Liver (tissue), 9 donors: Measurements from ENCODE around the gene PGAM5. TPM values are rescaled to one million over a fixed set of nuclear protein-coding genes. Genes with fewer than 3 reads are reported as not detected.

Experiments
- DNase-seq: peaks from one replicate; pipeline ENCODE4 v3.0.0-alpha.2; 2017; ENCODE audit warnings: low spot score
- H3K27ac ChIP-seq, 2 donors: one replicate each; pipeline ENCODE4 v1.7.0; 2013; ENCODE audit warnings: inconsistent platforms in 2 of 2, low read length in 2 of 2, control low read depth in 1 of 2, low read depth in 1 of 2, mild to moderate bottlenecking in 1 of 2
- H3K27me3 ChIP-seq, 4 donors: one replicate each; pipeline versions ENCODE4 v1.6.1 to v1.7.0; 2013; ENCODE audit warnings: low read length in 3 of 4, inconsistent platforms in 1 of 4, mild to moderate bottlenecking in 1 of 4, moderate library complexity in 1 of 4; ENCODE audit not compliant: control insufficient read depth in 4 of 4, insufficient read depth in 4 of 4
- H3K36me3 ChIP-seq, 4 donors: one replicate each; pipeline versions ENCODE4 v1.6.1 to v1.7.0; 2013; ENCODE audit warnings: low read length in 3 of 4, mild to moderate bottlenecking in 3 of 4, low read depth in 1 of 4, moderate library complexity in 1 of 4; ENCODE audit not compliant: control insufficient read depth in 4 of 4, insufficient read depth in 3 of 4
- H3K4me1 ChIP-seq, 4 donors: one replicate each; pipeline versions ENCODE4 v1.6.1 to v1.7.0; 2013; ENCODE audit warnings: low read length in 3 of 4, mild to moderate bottlenecking in 3 of 4, moderate library complexity in 1 of 4; ENCODE audit not compliant: control insufficient read depth in 4 of 4, insufficient read depth in 4 of 4
- H3K4me3 ChIP-seq, 3 donors: one replicate each; pipeline versions ENCODE4 v1.6.1 to v1.7.0; 2013; ENCODE audit warnings: low read length in 3 of 3, control low read depth in 1 of 3, low read depth in 1 of 3, mild to moderate bottlenecking in 1 of 3
- H3K9ac ChIP-seq, 2 donors: one replicate each; pipeline ENCODE4 v1.7.0; 2013; ENCODE audit warnings: low read length in 2 of 2, mild to moderate bottlenecking in 2 of 2, moderate library complexity in 2 of 2, control low read depth in 1 of 2, low read depth in 1 of 2
- H3K9me3 ChIP-seq, 4 donors: one replicate each; pipeline versions ENCODE4 v1.6.1 to v1.7.0; 2013; ENCODE audit warnings: low read length in 3 of 4; ENCODE audit not compliant: control insufficient read depth in 4 of 4
- EGR1 ChIP-seq, 2 donors: IDR thresholded peaks; 2 replicates each; pipeline ENCODE4 v1.6.1; 2016 to 2018; ENCODE audit warnings: antibody characterized with exemption in 2 of 2, low read depth in 2 of 2
- FOXA2 ChIP-seq: IDR thresholded peaks from 2 replicates; pipeline ENCODE4 v1.6.1; 2016; ENCODE audit warnings: antibody characterized with exemption
- HNF4A ChIP-seq, 2 donors: conservative IDR thresholded peaks; 2 replicates each; pipeline ENCODE4 v1.6.1; 2016; ENCODE audit warnings: antibody characterized with exemption in 2 of 2, mild to moderate bottlenecking in 2 of 2
- HNF4G ChIP-seq: IDR thresholded peaks from 2 replicates; pipeline ENCODE4 v1.6.1; 2016; ENCODE audit warnings: antibody characterized with exemption
- JUND ChIP-seq, 2 donors: IDR thresholded peaks; 2 replicates each; pipeline ENCODE4 v1.6.1; 2016; ENCODE audit warnings: antibody characterized with exemption in 2 of 2
- NR2F2 ChIP-seq: IDR thresholded peaks from 2 replicates; pipeline ENCODE4 v1.6.1; 2016; ENCODE audit warnings: antibody characterized with exemption
- RXRA ChIP-seq, 2 donors: IDR thresholded peaks; 2 replicates each; pipeline ENCODE4 v1.6.1; 2017 to 2018; ENCODE audit warnings: antibody characterized with exemption in 2 of 2, mild to moderate bottlenecking in 1 of 2
- SP1 ChIP-seq: IDR thresholded peaks from 2 replicates; pipeline ENCODE4 v1.6.1; 2018; ENCODE audit warnings: antibody characterized with exemption, mild to moderate bottlenecking
- TAF1 ChIP-seq: conservative IDR thresholded peaks from 2 replicates; pipeline ENCODE4 v1.6.1; 2016; ENCODE audit warnings: antibody characterized with exemption, mild to moderate bottlenecking
- YY1 ChIP-seq: IDR thresholded peaks from 2 replicates; pipeline ENCODE4 v1.6.1; 2016; ENCODE audit warnings: antibody characterized with exemption, mild to moderate bottlenecking
- WGBS: extraction: QIAGEN DNeasy Blood & Tissue Kit; methylation state at CpG from one replicate; pipeline ENCODE4 v1.1.7; 2013; 5-methylcytosine and 5-hydroxymethylcytosine counted together
- polyA plus RNA-seq, 2 donors: library from polyadenylated mRNA; stranded (reverse) in 1 of 2; unstranded in 1 of 2; fragments of 200-250 nt in 1 of 2; fragments of >200 nt in 1 of 2; fragmentation: Nextera tagmentation in 1 of 2; extraction: Ambion mirVana in 1 of 2; gene quantifications; one replicate each; pipeline versions ENCODE4 v1.2.1 to v1.2.3, GENCODE V29; 2013 to 2015
- total RNA-seq, 2 donors: library from RNA; depleted of rRNA; stranded (reverse); fragments of >200 nt; gene quantifications; one replicate each; pipeline ENCODE4 v1.2.3, GENCODE V29; 2014
- TF ChIP-seq, protein P1 (sequence below): IDR thresholded peaks from 2 replicates; pipeline ENCODE4 v1.6.1; 2016; ENCODE audit warnings: antibody characterized with exemption
- TF ChIP-seq, protein P2 (sequence below): IDR thresholded peaks from 2 replicates; pipeline ENCODE4 v1.6.1; 2016; ENCODE audit warnings: antibody characterized with exemption, mild to moderate bottlenecking
- TF ChIP-seq, protein P3 (sequence below): IDR thresholded peaks from 2 replicates; pipeline ENCODE4 v1.6.1; 2016; ENCODE audit warnings: antibody characterized with exemption
- TF ChIP-seq, protein P4 (sequence below): IDR thresholded peaks from 2 replicates; pipeline ENCODE4 v1.6.1; 2016; ENCODE audit warnings: antibody characterized with exemption
- TF ChIP-seq, protein P5 (sequence below): fragments of 150-350 bp; IDR thresholded peaks from 2 replicates; pipeline ENCODE4 v1.5.1; 2017; ENCODE audit warnings: improper control_type of control experiment, low read depth, low read length; ENCODE audit not compliant: missing input control
- donor health status: healthy.
- donor health status: healthy.
- donor health status: healthy.
- donor health status: healthy.
- donor health status: healthy.

PGAM5 gene
- total and polyA plus RNA-seq, 4 donors: 6.3 to 34.0 (median 22.2) TPM

DNA sequence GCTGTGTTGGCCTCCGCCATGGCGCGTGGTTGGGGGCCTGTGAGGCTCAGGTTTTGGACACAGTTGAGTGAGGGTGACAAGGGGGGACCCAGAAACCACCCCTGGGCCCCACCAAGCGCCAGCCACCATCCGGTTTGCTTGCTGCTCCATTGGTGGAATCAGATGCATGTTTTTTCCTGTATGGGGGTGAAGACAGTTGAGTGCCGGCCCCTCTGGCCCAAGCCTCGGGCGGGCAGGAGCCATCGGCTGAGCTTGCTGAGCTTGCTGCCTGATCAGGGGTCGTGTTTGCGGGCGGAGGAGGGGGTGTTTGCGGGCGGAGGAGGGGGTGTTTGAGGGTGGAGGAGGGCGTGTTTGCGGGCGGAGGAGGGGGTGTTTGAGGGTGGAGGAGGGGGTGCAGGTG, 6.4 kb downstream of the PGAM5 start:
- Histone ChIP-seq H3K9me3 (no peaks in the 10 kb centered on the region), H3K27me3 (no peaks in the 10 kb centered on the region), H3K4me3 (no peak overlapping the region), H3K27ac (no peak overlapping the region), H3K4me1 (peaks cover 0 to 3% (median 1%) of the 10 kb centered on the region in 4 donors), H3K9ac (no peak overlapping the region), H3K36me3 (peaks cover 20 to 48% (median 24%) of the 10 kb centered on the region in 4 donors)
- DNase-seq: no peak
- WGBS: 89% methylated on average over 17 of the region's 17 CpGs
- no peak for TF ChIP-seq TAF1
- TF ChIP-seq, protein P1, sequence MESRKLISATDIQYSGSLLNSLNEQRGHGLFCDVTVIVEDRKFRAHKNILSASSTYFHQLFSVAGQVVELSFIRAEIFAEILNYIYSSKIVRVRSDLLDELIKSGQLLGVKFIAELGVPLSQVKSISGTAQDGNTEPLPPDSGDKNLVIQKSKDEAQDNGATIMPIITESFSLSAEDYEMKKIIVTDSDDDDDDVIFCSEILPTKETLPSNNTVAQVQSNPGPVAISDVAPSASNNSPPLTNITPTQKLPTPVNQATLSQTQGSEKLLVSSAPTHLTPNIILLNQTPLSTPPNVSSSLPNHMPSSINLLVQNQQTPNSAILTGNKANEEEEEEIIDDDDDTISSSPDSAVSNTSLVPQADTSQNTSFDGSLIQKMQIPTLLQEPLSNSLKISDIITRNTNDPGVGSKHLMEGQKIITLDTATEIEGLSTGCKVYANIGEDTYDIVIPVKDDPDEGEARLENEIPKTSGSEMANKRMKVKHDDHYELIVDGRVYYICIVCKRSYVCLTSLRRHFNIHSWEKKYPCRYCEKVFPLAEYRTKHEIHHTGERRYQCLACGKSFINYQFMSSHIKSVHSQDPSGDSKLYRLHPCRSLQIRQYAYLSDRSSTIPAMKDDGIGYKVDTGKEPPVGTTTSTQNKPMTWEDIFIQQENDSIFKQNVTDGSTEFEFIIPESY: no peak
- no peak for TF ChIP-seq FOXA2
- TF ChIP-seq HNF4A (conservative IDR thresholded peaks at IDR 0.05): no peak
- no peak for TF ChIP-seq YY1
- TF ChIP-seq, protein P2, sequence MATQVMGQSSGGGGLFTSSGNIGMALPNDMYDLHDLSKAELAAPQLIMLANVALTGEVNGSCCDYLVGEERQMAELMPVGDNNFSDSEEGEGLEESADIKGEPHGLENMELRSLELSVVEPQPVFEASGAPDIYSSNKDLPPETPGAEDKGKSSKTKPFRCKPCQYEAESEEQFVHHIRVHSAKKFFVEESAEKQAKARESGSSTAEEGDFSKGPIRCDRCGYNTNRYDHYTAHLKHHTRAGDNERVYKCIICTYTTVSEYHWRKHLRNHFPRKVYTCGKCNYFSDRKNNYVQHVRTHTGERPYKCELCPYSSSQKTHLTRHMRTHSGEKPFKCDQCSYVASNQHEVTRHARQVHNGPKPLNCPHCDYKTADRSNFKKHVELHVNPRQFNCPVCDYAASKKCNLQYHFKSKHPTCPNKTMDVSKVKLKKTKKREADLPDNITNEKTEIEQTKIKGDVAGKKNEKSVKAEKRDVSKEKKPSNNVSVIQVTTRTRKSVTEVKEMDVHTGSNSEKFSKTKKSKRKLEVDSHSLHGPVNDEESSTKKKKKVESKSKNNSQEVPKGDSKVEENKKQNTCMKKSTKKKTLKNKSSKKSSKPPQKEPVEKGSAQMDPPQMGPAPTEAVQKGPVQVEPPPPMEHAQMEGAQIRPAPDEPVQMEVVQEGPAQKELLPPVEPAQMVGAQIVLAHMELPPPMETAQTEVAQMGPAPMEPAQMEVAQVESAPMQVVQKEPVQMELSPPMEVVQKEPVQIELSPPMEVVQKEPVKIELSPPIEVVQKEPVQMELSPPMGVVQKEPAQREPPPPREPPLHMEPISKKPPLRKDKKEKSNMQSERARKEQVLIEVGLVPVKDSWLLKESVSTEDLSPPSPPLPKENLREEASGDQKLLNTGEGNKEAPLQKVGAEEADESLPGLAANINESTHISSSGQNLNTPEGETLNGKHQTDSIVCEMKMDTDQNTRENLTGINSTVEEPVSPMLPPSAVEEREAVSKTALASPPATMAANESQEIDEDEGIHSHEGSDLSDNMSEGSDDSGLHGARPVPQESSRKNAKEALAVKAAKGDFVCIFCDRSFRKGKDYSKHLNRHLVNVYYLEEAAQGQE: no peak
- no peak for TF ChIP-seq HNF4G
- no peak for TF ChIP-seq EGR1 (IDR thresholded peaks at IDR 0.05; ENCODE audit: low read depth in 2 of 2)
- TF ChIP-seq SP1: no peak
- TF ChIP-seq, protein P3, sequence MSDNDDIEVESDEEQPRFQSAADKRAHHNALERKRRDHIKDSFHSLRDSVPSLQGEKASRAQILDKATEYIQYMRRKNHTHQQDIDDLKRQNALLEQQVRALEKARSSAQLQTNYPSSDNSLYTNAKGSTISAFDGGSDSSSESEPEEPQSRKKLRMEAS: no peak
- no peak for TF ChIP-seq RXRA (IDR thresholded peaks at IDR 0.05)
- TF ChIP-seq, protein P4, sequence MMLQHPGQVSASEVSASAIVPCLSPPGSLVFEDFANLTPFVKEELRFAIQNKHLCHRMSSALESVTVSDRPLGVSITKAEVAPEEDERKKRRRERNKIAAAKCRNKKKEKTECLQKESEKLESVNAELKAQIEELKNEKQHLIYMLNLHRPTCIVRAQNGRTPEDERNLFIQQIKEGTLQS: no peak
- TF ChIP-seq NR2F2: no peak
- no peak for TF ChIP-seq JUND (IDR thresholded peaks at IDR 0.05)
- TF ChIP-seq, protein P5, sequence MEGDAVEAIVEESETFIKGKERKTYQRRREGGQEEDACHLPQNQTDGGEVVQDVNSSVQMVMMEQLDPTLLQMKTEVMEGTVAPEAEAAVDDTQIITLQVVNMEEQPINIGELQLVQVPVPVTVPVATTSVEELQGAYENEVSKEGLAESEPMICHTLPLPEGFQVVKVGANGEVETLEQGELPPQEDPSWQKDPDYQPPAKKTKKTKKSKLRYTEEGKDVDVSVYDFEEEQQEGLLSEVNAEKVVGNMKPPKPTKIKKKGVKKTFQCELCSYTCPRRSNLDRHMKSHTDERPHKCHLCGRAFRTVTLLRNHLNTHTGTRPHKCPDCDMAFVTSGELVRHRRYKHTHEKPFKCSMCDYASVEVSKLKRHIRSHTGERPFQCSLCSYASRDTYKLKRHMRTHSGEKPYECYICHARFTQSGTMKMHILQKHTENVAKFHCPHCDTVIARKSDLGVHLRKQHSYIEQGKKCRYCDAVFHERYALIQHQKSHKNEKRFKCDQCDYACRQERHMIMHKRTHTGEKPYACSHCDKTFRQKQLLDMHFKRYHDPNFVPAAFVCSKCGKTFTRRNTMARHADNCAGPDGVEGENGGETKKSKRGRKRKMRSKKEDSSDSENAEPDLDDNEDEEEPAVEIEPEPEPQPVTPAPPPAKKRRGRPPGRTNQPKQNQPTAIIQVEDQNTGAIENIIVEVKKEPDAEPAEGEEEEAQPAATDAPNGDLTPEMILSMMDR: no peak
